GM19193 (cell line): ENCODE data around the gene CEMIP2.

Source experiments
- POLR2A ChIP-seq: IDR thresholded peaks from 4 replicates; pipeline ENCODE4 v1.6.1; 2011; ENCODE audit not compliant: insufficient read depth, insufficient read length; ENCODE audit errors: extremely low read depth

The CEMIP2 gene

DNA sequence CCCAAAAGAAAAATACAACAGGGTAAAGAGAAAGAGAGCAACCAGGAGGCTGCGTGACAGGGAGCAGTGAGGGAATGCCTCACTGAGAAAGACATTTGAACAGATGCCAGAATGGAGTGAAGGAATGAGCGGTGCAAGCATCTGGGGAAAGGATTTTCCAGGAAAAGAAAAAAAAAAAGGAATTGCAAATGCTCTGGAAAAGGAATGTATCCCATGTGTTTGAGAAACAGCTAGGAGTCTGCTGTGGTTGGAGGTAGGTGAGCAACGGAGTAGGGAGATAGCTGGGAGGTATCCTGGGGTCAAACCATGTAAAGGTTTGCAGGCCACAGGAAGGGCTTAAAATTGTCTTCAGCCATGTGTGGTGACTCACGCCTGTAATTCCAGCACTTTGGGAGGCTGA is 23.6 kb upstream of the CEMIP2 start:
- no peak for TF ChIP-seq POLR2A

- TF ChIP-seq POLR2A, result no peak
These were observed 22.0 kb upstream of the CEMIP2 start for GRCh38 chr9:71790296-71790695.

GRCh38 chr9:71783120-71783523 is 14.8 kb upstream of the CEMIP2 start:
- no peak for TF ChIP-seq POLR2A

DNA sequence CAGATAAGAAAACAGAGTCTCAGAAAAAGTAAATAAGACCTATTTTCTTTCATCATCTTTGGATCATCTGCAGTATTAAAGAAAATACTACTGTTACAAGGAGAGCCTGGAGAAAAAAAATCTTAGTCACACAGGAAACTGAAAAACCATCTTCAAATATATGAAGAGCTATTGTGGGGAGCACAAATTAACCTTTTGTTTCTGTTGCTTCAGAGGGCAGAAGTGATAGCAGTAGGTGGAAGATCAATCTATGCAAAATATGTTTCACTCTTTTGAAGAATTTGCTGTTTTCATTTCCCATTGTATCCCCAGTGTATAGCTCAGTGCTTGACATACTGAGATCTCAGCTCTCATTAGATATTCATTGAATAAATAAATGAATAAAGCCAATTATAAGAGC is 13.1 kb upstream of the CEMIP2 start:
- no peak for TF ChIP-seq POLR2A

DNA sequence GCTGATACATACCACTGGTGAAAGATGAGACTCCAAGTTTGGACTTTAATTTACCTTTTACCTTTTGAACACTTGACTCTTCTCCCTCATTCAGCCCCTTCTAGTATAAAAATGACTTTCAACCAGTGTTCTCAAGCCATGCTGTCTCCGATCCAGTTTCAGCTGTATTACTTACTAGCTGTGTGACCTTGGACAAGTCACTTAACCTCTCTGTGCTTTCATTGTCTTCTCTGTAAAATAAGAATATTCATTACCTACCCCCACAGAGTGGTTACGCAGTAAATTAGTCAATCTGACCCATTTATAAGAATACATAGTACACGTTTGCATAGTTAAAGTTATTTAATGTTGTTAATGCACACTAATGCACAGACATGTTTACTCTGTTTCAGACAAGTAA is 12.6 kb upstream of the CEMIP2 start:
- TF ChIP-seq POLR2A, result no peak

DNA sequence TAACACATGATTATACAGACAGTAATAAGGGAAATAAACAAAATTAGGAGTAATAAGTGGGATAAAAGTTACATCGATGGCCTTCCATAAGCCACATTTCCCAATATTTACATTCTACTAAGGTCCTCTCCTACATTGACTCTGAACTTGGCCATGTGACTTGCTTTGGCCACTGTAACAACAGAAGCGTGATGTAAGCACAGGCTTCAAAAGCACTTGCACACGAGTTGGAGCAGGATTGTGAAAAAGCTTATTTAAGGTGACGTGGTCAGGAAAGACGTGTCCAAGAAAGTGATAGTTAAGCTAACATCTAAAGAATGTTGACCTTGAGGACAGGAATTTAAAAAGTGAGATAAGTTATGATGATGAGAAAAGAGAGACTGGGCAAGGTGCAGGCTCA is 9.8 kb upstream of the CEMIP2 start:
- TF ChIP-seq POLR2A, result no peak

GRCh38 chr9:71774920-71775319 is 6.6 kb upstream of the CEMIP2 start:
- TF ChIP-seq POLR2A, result no peak

- TF ChIP-seq POLR2A, result no peak
These were observed 4.4 kb upstream of the CEMIP2 start for GRCh38 chr9:71772726-71773125.

- TF ChIP-seq POLR2A, result no peak
These were observed 1.9 kb upstream of the CEMIP2 start for GRCh38 chr9:71770170-71770569.

DNA sequence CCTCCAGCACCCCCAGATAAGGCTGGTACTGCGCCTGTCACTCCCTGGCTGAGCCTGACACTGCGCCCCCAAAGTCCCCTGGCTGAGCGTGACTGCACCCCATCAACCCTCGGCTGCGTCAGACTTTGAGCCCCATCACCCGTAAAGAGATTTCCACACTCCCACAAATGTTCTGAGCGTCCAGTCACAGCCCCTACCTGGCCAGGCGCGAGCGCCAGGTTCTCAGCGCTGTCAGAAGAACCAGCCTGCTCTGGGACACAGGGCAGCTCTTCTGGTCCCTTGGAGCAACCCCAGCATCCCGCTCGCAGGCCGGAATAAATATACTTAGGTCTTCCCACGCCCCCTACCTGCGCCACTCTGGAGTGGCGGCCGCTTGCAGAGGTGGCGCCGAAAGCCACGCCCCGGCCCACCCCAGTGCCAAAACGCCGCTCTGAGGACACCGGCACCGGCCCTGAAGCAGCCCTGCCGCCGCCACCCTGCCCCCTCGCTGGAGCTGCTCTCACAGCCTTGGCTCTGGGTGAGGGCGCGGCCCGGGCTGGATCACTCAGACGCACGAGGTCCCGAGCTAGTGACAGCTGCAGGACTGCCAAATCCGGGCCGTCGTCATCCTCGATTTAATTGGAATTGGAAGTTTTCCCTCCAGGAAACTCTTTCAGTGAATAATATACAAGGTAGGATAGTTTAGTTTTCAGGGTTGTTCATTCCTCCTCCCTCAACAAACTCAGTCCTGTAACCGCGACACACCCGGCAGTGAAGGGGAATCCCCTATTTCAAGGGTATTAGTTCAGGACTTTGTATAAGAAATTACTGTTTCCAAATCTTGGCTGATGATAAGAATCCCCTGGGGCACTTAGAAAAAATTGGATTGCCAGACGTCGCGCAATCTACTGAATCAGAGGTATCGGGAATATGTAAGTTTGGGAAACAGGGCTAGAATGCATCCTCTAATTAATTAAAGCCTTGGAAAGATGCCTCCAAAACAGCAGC is 1.2 kb upstream of the CEMIP2 start:
- TF ChIP-seq POLR2A, result no peak

DNA sequence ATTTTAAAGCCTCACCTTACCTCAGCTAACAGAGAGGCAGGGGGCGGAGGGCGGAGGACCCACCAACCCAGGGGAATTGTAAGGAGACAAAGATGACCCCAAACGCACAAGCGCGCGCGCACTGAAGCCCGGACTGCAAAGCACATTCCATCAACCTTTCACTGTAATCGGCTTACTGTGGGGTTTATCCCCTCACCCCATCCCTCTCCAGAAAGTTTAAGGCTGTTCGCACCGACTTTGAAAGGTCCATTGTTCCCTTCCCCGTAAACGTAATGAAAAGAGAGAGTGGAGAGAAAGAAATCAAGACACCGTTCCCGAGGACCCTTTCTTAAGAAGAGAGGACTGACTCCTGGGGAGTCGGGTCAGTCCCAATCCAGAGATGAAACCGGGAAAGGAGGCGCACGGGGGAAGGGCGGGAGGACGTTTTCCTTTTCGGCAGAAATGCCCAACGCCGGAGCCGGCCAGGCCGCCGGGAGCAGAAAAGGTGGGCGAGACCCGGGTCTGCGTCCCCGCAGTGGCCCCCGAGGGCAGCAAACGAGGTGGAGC is 464 bp downstream of the CEMIP2 start:
- no peak for TF ChIP-seq POLR2A

DNA sequence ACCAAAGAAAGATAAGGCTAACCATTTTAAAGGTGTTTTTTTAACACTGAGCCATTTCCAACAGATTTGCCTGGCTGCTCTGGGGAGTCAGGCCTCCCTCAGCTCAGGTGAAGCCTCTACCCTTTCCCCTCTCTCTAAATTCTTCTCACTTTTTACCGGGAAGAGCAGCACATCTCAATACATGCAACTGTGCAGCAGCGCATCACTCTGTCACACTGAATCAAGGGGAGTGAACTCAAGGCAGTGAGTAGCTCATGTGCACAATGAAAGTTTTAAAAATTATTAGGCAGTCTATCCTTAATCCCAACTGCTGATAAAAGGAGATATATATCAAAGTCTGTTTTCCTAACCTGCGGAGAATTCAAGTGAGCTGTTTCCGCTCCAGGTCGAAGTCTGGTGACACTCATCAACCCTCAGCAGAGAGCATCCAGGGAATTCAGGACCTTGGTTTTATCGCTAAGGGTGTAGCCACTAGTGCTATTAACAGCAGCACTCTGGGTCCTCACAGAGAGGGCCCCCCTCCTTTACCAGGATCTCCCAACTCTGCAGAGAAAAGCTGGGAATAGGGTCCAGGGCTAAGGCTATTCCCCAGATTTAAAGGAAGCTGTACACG is 1.0 kb downstream of the CEMIP2 start:
- no peak for TF ChIP-seq POLR2A

GRCh38 chr9:71766663-71767062 is 1.6 kb downstream of the CEMIP2 start:
- TF ChIP-seq POLR2A, result no peak

DNA sequence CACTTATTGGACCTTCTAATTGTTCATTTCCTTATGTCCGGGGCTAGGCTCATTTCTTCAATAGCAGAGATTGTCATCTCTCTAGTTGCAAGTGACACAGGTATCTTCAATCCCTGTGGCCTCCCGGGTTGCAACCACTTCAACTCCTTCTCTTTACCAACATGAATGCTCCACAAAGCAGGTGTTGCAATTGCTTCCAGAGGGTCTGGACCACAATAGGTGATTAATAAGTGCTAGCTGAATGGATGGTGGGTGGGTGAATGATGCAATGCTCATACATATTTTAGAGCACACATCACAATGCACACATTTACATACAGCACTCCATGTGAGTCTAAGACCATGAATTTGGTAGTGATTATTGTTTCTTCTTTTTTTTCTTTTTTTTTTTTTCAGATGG is 2.6 kb downstream of the CEMIP2 start:
- no peak for TF ChIP-seq POLR2A

DNA sequence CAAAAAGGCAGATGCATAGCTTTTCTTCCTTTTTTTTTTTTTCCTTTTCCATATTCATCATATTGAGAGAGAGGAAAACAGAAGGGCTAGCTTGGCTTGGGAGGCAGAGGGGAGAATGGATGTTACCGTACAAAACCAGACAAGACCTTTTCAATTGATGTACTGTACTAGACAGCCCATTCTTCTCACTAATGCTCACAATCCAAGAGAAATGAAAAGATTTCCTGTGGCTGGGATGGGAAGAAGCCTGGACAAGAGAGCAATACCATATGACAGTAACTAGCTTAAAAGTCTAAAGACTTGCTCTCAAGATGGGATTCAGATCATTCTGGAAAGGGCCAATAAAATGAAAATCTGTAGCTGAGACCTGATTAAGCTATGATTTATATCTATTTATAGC is 3.4 kb downstream of the CEMIP2 start:
- no peak for TF ChIP-seq POLR2A

DNA sequence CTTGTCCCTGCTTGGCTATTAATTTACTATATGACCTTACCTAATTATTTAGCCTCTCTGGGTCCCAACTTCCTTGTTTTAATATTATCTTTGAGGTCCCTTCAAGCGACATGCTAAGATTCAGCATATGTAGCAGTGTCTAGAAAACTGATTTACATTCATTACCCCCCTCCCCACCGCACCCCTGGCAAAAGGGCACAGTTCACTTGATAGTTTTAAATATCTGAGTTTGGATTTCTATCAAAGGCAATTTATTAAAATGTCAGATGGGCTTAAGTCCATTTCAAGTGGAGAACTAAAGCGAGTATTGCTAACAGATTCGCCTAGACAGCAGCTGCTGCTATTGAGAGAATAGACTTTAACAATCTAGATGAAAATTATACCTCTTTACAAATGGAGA is 3.9 kb downstream of the CEMIP2 start:
- TF ChIP-seq POLR2A, result no peak
